Measurements from ENCODE around the gene KRT23. TPM values are rescaled to one million over a fixed set of nuclear protein-coding genes. Genes with fewer than 3 reads are reported as not detected.

The KRT23 gene
- total RNA-seq, 1 donor from 2014 or later: not detected

- H3K9me3 Mint-ChIP-seq (ENCODE audit: unreplicated experiment): no peaks in the 10 kb centered on the region
These were observed 470 bp downstream of the KRT23 start for GRCh38 chr17:40936976-40937375.

GRCh38 chr17:40936437-40936971, 942 bp downstream of the KRT23 start:
- H3K36me3 Mint-ChIP-seq (ENCODE audit: low read depth, unreplicated experiment): no peaks in the 10 kb centered on the region
- no peaks in the 10 kb centered on the region for H3K9me3 Mint-ChIP-seq (ENCODE audit: unreplicated experiment)
- TF ChIP-seq CTCF (IDR thresholded peaks at IDR 0.05; ENCODE audit: unreplicated experiment): no peak
- H3K27ac Mint-ChIP-seq (ENCODE audit: unreplicated experiment): no peak overlapping the region
- H3K4me3 Mint-ChIP-seq (ENCODE audit: unreplicated experiment): no peak overlapping the region
- DNase-seq (ENCODE audit: low spot score): no peak
- H3K4me1 Mint-ChIP-seq (ENCODE audit: unreplicated experiment): no peaks in the 10 kb centered on the region
- peaks cover 3% of the 10 kb centered on the region for H3K27me3 Mint-ChIP-seq (ENCODE audit: unreplicated experiment)

More at GRCh38 chr17:40936976-40937375, 470 bp downstream of the KRT23 start:
- Mint-ChIP-seq H3K4me1 (ENCODE audit: unreplicated experiment) (no peaks in the 10 kb centered on the region), H3K27ac (ENCODE audit: unreplicated experiment) (no peak overlapping the region), H3K27me3 (ENCODE audit: unreplicated experiment) (peaks cover 3% of the 10 kb centered on the region), H3K36me3 (ENCODE audit: low read depth, unreplicated experiment) (no peaks in the 10 kb centered on the region), H3K4me3 (ENCODE audit: unreplicated experiment) (no peak overlapping the region)
- no peak for DNase-seq (ENCODE audit: low spot score)
- TF ChIP-seq CTCF (IDR thresholded peaks at IDR 0.05; ENCODE audit: unreplicated experiment): no peak

GRCh38 chr17:40935624-40936023, 1.8 kb downstream of the KRT23 start:
- Mint-ChIP-seq H3K9me3 (ENCODE audit: unreplicated experiment) (no peaks in the 10 kb centered on the region), H3K4me1 (ENCODE audit: unreplicated experiment) (no peaks in the 10 kb centered on the region), H3K27ac (ENCODE audit: unreplicated experiment) (no peak overlapping the region), H3K4me3 (ENCODE audit: unreplicated experiment) (no peak overlapping the region), H3K27me3 (ENCODE audit: unreplicated experiment) (peaks cover 3% of the 10 kb centered on the region), H3K36me3 (ENCODE audit: low read depth, unreplicated experiment) (no peaks in the 10 kb centered on the region)
- TF ChIP-seq CTCF (IDR thresholded peaks at IDR 0.05; ENCODE audit: unreplicated experiment): no peak
- DNase-seq (ENCODE audit: low spot score): no peak

- no peaks in the 10 kb centered on the region for H3K4me1 Mint-ChIP-seq (ENCODE audit: unreplicated experiment)
- no peak for DNase-seq (ENCODE audit: low spot score)
- H3K27me3 Mint-ChIP-seq (ENCODE audit: unreplicated experiment): peaks cover 3% of the 10 kb centered on the region
- no peak overlapping the region for H3K27ac Mint-ChIP-seq (ENCODE audit: unreplicated experiment)
- no peaks in the 10 kb centered on the region for H3K36me3 Mint-ChIP-seq (ENCODE audit: low read depth, unreplicated experiment)
- TF ChIP-seq CTCF (IDR thresholded peaks at IDR 0.05; ENCODE audit: unreplicated experiment): no peak
- H3K9me3 Mint-ChIP-seq (ENCODE audit: unreplicated experiment): no peaks in the 10 kb centered on the region
- no peak overlapping the region for H3K4me3 Mint-ChIP-seq (ENCODE audit: unreplicated experiment)
These were observed 4.8 kb downstream of the KRT23 start for GRCh38 chr17:40932608-40933007.

- DNase-seq (ENCODE audit: low spot score): no peak
- peaks cover 3% of the 10 kb centered on the region for H3K27me3 Mint-ChIP-seq (ENCODE audit: unreplicated experiment)
- no peaks in the 10 kb centered on the region for H3K36me3 Mint-ChIP-seq (ENCODE audit: low read depth, unreplicated experiment)
- no peaks in the 10 kb centered on the region for H3K4me1 Mint-ChIP-seq (ENCODE audit: unreplicated experiment)
- no peak for TF ChIP-seq CTCF (IDR thresholded peaks at IDR 0.05; ENCODE audit: unreplicated experiment)
- no peaks in the 10 kb centered on the region for H3K9me3 Mint-ChIP-seq (ENCODE audit: unreplicated experiment)
- H3K27ac Mint-ChIP-seq (ENCODE audit: unreplicated experiment): no peak overlapping the region
- H3K4me3 Mint-ChIP-seq (ENCODE audit: unreplicated experiment): no peak overlapping the region
These were observed 6.1 kb downstream of the KRT23 start for GRCh38 chr17:40931311-40931710.

All from endothelial cell (in vitro differentiated cells).